ENCODE measurements around the gene MYO15A.

GRCh38 chr17:18069101-18069500 is 39.5 kb upstream of the MYO15A start:
- TF ChIP-seq POLR2A (IDR thresholded peaks at IDR 0.05) = no peak
- TF ChIP-seq CTCF (IDR thresholded peaks at IDR 0.05) = no peak

Measured in adrenal gland (tissue), 5 donors.